ENCODE results near the gene DEDD.

The DEDD gene

GRCh38 chr1:161072751-161073449, 59.6 kb downstream of the DEDD start:
- DNase-seq: no peak

GRCh38 chr1:161071886-161072371, 60.5 kb downstream of the DEDD start:
- peak; percentile 75 to 83 for DNase-seq
